Frontal cortex (tissue), 4 donors: ENCODE results near the gene LRRC70. TPM values are rescaled to one million over a fixed set of nuclear protein-coding genes. Genes with fewer than 3 reads are reported as not detected.
"Not testable (repeated sequence)": the region's sequence is repeated elsewhere in the genome, so short reads cannot be mapped to it uniquely, and the experiment has no call there.

Experiments
- DNase-seq, 2 donors: peaks; one replicate each; pipeline ENCODE4 v3.0.0; 2012; ENCODE audit warnings: low spot score in 2 of 2
- FAIRE-seq: peaks from 2 replicates; lab custom pipeline; 2012; peaks lifted over from hg19 to GRCh38; lab: Jason Lieb, UNC
- total RNA-seq: library from RNA; depleted of rRNA; stranded (reverse); fragments of >200 nt; gene quantifications from one replicate; pipeline ENCODE4 v1.2.3, GENCODE V29; 2014
- donor health status: control.
- donor health status: control.
- donor health status: control.

Gene LRRC70
- 3.7 TPM for total RNA-seq

- FAIRE-seq (no peak), DNase-seq (no peak)
These were observed at the start of gene LRRC70 for GRCh38 chr5:62578540-62578939. Gene LRRC70, plus strand, starts transcription at chr5:62578819. Its CDS starts 620 bp downstream, at chr5:62579439.

- DNase-seq (no peak), FAIRE-seq (no peak)
These were observed 45.0 kb upstream of the LRRC70 start for GRCh38 chr5:62533597-62533996.

- no peak for DNase-seq
- no peak for FAIRE-seq
These were observed 44.0 kb upstream of the LRRC70 start for GRCh38 chr5:62534461-62535236.

- no peak for DNase-seq
- FAIRE-seq, result no peak
These were observed 42.4 kb upstream of the LRRC70 start for GRCh38 chr5:62536232-62536631.

- FAIRE-seq (no peak), DNase-seq (no peak)
These were observed 41.8 kb upstream of the LRRC70 start for GRCh38 chr5:62536783-62537182.

GRCh38 chr5:62538017-62538942 lies 40.3 kb upstream of the LRRC70 start:
- FAIRE-seq (no peak), DNase-seq (no peak)

GRCh38 chr5:62542720-62543119 lies 35.9 kb upstream of the LRRC70 start:
- no peak for DNase-seq
- no peak for FAIRE-seq

GRCh38 chr5:62547945-62548630 lies 30.5 kb upstream of the LRRC70 start:
- FAIRE-seq (no peak), DNase-seq (no peak)

- no peak for DNase-seq
- FAIRE-seq, result no peak
These were observed 28.5 kb upstream of the LRRC70 start for GRCh38 chr5:62550103-62550502.

- DNase-seq, result no peak
- FAIRE-seq, result no peak
These were observed 22.7 kb upstream of the LRRC70 start for GRCh38 chr5:62555930-62556329.

- FAIRE-seq (no peak), DNase-seq (no peak)
These were observed 19.7 kb upstream of the LRRC70 start for GRCh38 chr5:62558941-62559340.

GRCh38 chr5:62560786-62561185 lies 17.8 kb upstream of the LRRC70 start:
- no peak for FAIRE-seq
- no peak for DNase-seq

- DNase-seq, result no peak
- no peak for FAIRE-seq
These were observed 16.7 kb upstream of the LRRC70 start for GRCh38 chr5:62561896-62562295.

- no peak for FAIRE-seq
- DNase-seq, result no peak
These were observed 15.8 kb upstream of the LRRC70 start for GRCh38 chr5:62562867-62563266.

- no peak for DNase-seq
- no peak for FAIRE-seq
These were observed 14.5 kb upstream of the LRRC70 start for GRCh38 chr5:62564101-62564500.

GRCh38 chr5:62565740-62566139 lies 12.9 kb upstream of the LRRC70 start:
- not testable (repeated sequence) for FAIRE-seq, DNase-seq

- DNase-seq, result no peak
- FAIRE-seq, result no peak
These were observed 10.5 kb upstream of the LRRC70 start for GRCh38 chr5:62568143-62568542.

GRCh38 chr5:62568800-62569432 lies 9.7 kb upstream of the LRRC70 start:
- DNase-seq, result no peak
- FAIRE-seq, result no peak

- DNase-seq, result no peak
- FAIRE-seq, result no peak
These were observed 9.1 kb upstream of the LRRC70 start for GRCh38 chr5:62569470-62569869.

- no peak for DNase-seq
- FAIRE-seq, result no peak
These were observed 5.6 kb upstream of the LRRC70 start for GRCh38 chr5:62572918-62573514.
